Body of pancreas (tissue), 4 donors: ENCODE measurements around the gene ZNF205.

ENCODE experiments used
- POLR2A ChIP-seq, 3 donors: fragments of 450-650 bp; IDR thresholded peaks; one replicate each; pipeline ENCODE4 v1.6.1; 2016; ENCODE audit warnings: antibody characterized with exemption in 3 of 3, mild to moderate bottlenecking in 2 of 3
- TF ChIP-seq, protein P1 (sequence below), 7 experiments: fragments of 450-650 bp in 4 of 7; fragments of 200-600 bp in 3 of 7; sonication (generic) in 3 of 7; IDR thresholded peaks; one replicate each; pipeline ENCODE4 v1.5.1; 2016 to 2019; ENCODE audit warnings: antibody characterized with exemption in 7 of 7

DNA sequence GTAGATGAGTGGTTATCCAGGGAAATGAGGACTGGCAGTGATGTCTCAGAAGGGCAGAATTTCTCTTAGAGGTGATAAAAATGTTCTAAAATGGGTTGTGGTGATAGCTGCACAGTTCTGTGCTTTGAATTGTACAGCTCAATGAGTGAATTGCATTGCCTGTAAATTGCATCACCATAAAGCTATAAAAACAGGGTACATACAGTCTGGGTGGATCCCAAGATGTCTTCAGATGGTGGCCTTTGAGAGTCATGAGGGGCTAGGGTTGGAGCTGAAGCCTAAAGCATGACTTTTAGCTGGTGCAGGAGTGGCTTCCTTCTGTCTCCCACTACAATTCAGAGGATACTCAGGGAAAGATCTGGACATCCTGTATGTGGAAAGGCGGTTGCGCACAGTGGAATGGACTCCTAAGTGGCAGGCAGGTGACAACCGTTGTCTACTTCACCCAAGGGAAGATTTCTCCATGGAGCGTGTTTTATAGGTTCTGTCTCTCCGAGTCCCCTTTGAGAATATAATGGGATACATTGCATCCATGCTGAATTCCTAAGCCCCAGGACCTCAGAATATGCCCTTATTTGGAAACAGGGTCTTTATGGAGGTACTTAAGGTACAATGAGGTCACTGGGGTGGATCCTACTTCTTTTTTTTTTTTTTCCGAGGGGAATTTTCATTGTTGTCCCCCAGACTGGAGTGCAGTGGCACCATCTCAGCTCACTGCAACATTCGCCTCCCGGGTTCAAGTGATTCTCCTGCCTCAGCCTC, 48.6 kb upstream of the ZNF205 start:
- TF ChIP-seq, protein P1, sequence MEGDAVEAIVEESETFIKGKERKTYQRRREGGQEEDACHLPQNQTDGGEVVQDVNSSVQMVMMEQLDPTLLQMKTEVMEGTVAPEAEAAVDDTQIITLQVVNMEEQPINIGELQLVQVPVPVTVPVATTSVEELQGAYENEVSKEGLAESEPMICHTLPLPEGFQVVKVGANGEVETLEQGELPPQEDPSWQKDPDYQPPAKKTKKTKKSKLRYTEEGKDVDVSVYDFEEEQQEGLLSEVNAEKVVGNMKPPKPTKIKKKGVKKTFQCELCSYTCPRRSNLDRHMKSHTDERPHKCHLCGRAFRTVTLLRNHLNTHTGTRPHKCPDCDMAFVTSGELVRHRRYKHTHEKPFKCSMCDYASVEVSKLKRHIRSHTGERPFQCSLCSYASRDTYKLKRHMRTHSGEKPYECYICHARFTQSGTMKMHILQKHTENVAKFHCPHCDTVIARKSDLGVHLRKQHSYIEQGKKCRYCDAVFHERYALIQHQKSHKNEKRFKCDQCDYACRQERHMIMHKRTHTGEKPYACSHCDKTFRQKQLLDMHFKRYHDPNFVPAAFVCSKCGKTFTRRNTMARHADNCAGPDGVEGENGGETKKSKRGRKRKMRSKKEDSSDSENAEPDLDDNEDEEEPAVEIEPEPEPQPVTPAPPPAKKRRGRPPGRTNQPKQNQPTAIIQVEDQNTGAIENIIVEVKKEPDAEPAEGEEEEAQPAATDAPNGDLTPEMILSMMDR (IDR thresholded peaks at IDR 0.05) = no peak
- no peak for TF ChIP-seq POLR2A (IDR thresholded peaks at IDR 0.05)
